ENCODE results near the gene TNFAIP8.

- TF ChIP-seq CTCF (IDR thresholded peaks at IDR 0.05), result no peak
- no peak for TF ChIP-seq POLR2AphosphoS5 (IDR thresholded peaks at IDR 0.05; ENCODE audit: low read depth, low read length)
Measured at GRCh38 chr5:119336262-119336661, 19.6 kb upstream of the TNFAIP8 start.
